ENCODE results near the gene TAF4B.

The TAF4B gene

GRCh38 chr18:26419746-26420145, 193.5 kb downstream of the TAF4B start:
- no peak for TF ChIP-seq CTCF (IDR thresholded peaks at IDR 0.05)

GRCh38 chr18:26421503-26421902, 195.3 kb downstream of the TAF4B start:
- no peak for TF ChIP-seq CTCF (IDR thresholded peaks at IDR 0.05)

- no peak for TF ChIP-seq CTCF (IDR thresholded peaks at IDR 0.05)
Observed at GRCh38 chr18:26421931-26422330, 195.7 kb downstream of the TAF4B start.

GRCh38 chr18:26422472-26423162, 196.4 kb downstream of the TAF4B start:
- no peak for TF ChIP-seq CTCF (IDR thresholded peaks at IDR 0.05)

- TF ChIP-seq CTCF (IDR thresholded peaks at IDR 0.05), result no peak
Observed at GRCh38 chr18:26424428-26425147, 198.3 kb downstream of the TAF4B start.

- no peak for TF ChIP-seq CTCF (IDR thresholded peaks at IDR 0.05)
Observed at GRCh38 chr18:26425148-26425531, 198.9 kb downstream of the TAF4B start.

GRCh38 chr18:26429535-26430226, 203.4 kb downstream of the TAF4B start:
- TF ChIP-seq CTCF (IDR thresholded peaks at IDR 0.05), result no peak

All from LNCAP (cell line).